Activated T-helper 1 cell treated with anti-CD3 and anti-CD28 coated beads, Interleukin-12 subunit alpha, Interleukin-12 subunit beta, Interleukin-2, Interleukin-4 antibody, amounts not matched to agents 30 ng/mL and 10 ng/mL and 1 ng/mL, durations not matched to agents 14 hours and 24 hours and 36 hours (primary cell): Measurements from ENCODE around the gene FBXO47. TPM values are rescaled to one million over a fixed set of nuclear protein-coding genes. Genes with fewer than 3 reads are reported as not detected.
A peak's percentile ranks its signal among the peaks of the same experiment; 100 is the strongest.

Experiments
- DNase-seq: peaks from one replicate; pipeline ENCODE4 v3.0.0; 2021; ENCODE audit warnings: low spot score
- H3K27ac Mint-ChIP-seq: one replicate; pipeline ENCODE4 v1.8.0; 2021; ENCODE audit warnings: mild to moderate bottlenecking, mixed read lengths
- H3K27me3 Mint-ChIP-seq: one replicate; pipeline ENCODE4 v1.8.0; 2022; ENCODE audit warnings: mild to moderate bottlenecking, moderate library complexity, mixed read lengths; ENCODE audit not compliant: insufficient read depth
- H3K36me3 Mint-ChIP-seq: one replicate; pipeline ENCODE4 v1.8.0; 2021; ENCODE audit warnings: low read depth, mixed read lengths
- H3K4me1 Mint-ChIP-seq: one replicate; pipeline ENCODE4 v1.8.0; 2021; ENCODE audit warnings: low read depth, mixed read lengths
- H3K4me3 Mint-ChIP-seq: one replicate; pipeline ENCODE4 v1.8.0; 2021; ENCODE audit warnings: mild to moderate bottlenecking, moderate library complexity, mixed read lengths
- H3K9me3 Mint-ChIP-seq: one replicate; pipeline ENCODE4 v1.8.0; 2021; ENCODE audit warnings: mixed read lengths
- intact Hi-C: fragments of 100-400 bp; cut with micrococcal nuclease; formaldehyde crosslinking; loops from one replicate; pipeline ENCODE4 v1.15.1; 2024
- total RNA-seq: library from RNA; stranded (reverse); gene quantifications from 2 replicates; pipeline ENCODE4 v1.2.3, GENCODE V29; 2022

FBXO47 gene
- total RNA-seq, 1 donor from 2014 or later, result 0.08 TPM

GRCh38 chr17:38889745-38890409 lies 77.3 kb downstream of the FBXO47 start:
- peak overlapping the region; percentile 46 for H3K4me3 Mint-ChIP-seq
- H3K27ac Mint-ChIP-seq, result peak overlapping the region; percentile 81
- intact Hi-C loops, result no loop called here
- DNase-seq, result no peak
- H3K4me1 Mint-ChIP-seq, result peaks cover 72% of the 10 kb centered on the region
- no peaks in the 10 kb centered on the region for H3K9me3 Mint-ChIP-seq
- no peaks in the 10 kb centered on the region for H3K27me3 Mint-ChIP-seq
- H3K36me3 Mint-ChIP-seq, result peaks cover 40% of the 10 kb centered on the region

GRCh38 chr17:38888842-38889241 lies 78.4 kb downstream of the FBXO47 start:
- intact Hi-C loops, result no loop called here
- peaks cover 69% of the 10 kb centered on the region for H3K4me1 Mint-ChIP-seq
- no peaks in the 10 kb centered on the region for H3K9me3 Mint-ChIP-seq
- peaks cover 38% of the 10 kb centered on the region for H3K36me3 Mint-ChIP-seq
- no peak overlapping the region for H3K4me3 Mint-ChIP-seq
- H3K27me3 Mint-ChIP-seq, result no peaks in the 10 kb centered on the region
- H3K27ac Mint-ChIP-seq, result no peak overlapping the region
- DNase-seq, result no peak

- intact Hi-C loops, result no loop called here
- H3K9me3 Mint-ChIP-seq, result no peaks in the 10 kb centered on the region
- H3K4me3 Mint-ChIP-seq, result no peak overlapping the region
- H3K36me3 Mint-ChIP-seq, result peaks cover 42% of the 10 kb centered on the region
- DNase-seq, result no peak
- H3K4me1 Mint-ChIP-seq, result peaks cover 75% of the 10 kb centered on the region
- no peaks in the 10 kb centered on the region for H3K27me3 Mint-ChIP-seq
- H3K27ac Mint-ChIP-seq, result peak overlapping the region; percentile 70
These were observed 80.6 kb downstream of the FBXO47 start for GRCh38 chr17:38886643-38887010.

Other genes starting within 250 kb of the FBXO47 start
- gene CISD3, start 237.1 kb downstream of the FBXO47 start, total RNA-seq, result 39.2 and 41.4 TPM in 2 replicates
- gene PCGF2, start 219.1 kb downstream of the FBXO47 start, total RNA-seq, result 3.7 and 4.6 TPM in 2 replicates
- 349 and 366 TPM in 2 replicates for gene PSMB3, start 214.7 kb downstream of the FBXO47 start, total RNA-seq
- gene PIP4K2B, start 167.8 kb downstream of the FBXO47 start, total RNA-seq, result 40.6 and 40.8 TPM in 2 replicates
- 28.6 and 30.4 TPM in 2 replicates for gene CWC25, start 142.1 kb downstream of the FBXO47 start, total RNA-seq
- gene RPL23, start 113.7 kb downstream of the FBXO47 start, total RNA-seq, result 1,847 and 1,871 TPM in 2 replicates
- gene LASP1, start 97.3 kb downstream of the FBXO47 start, total RNA-seq, result 133 and 135 TPM in 2 replicates
- 0.60 TPM in 1 of 2 replicates, not detected in the other for gene PLXDC1, start 184.2 kb upstream of the FBXO47 start, total RNA-seq
- not detected in 2 replicates for gene ARL5C, start 198.8 kb upstream of the FBXO47 start, total RNA-seq
- gene CACNB1, start 230.3 kb upstream of the FBXO47 start, total RNA-seq, result 21.8 and 22.3 TPM in 2 replicates
- gene RPL19, start 232.9 kb upstream of the FBXO47 start, total RNA-seq, result 2,114 and 2,133 TPM in 2 replicates